Epithelial cell of esophagus (primary cell): ENCODE data around the gene ABTB2.
"Not testable (repeated sequence)": the region's sequence is repeated elsewhere in the genome, so short reads cannot be mapped to it uniquely, and the experiment has no call there.

Source experiments
- DNase-seq: peaks from one replicate; pipeline ENCODE4 v3.0.0; 2010; ENCODE audit warnings: low read depth
- H3K4me3 ChIP-seq: 2 replicates; pipeline ENCODE4 v1.5.1; 2011; ENCODE audit warnings: mild to moderate bottlenecking, low read length, control low read depth
- TF ChIP-seq, protein P1 (sequence below): IDR thresholded peaks from 2 replicates; pipeline ENCODE4 v1.5.1; 2011; ENCODE audit warnings: low read depth, mild to moderate bottlenecking, low read length, control low read depth, inconsistent platforms; ENCODE audit not compliant: insufficient read depth; ENCODE audit errors: missing control alignments

ABTB2 gene

DNA sequence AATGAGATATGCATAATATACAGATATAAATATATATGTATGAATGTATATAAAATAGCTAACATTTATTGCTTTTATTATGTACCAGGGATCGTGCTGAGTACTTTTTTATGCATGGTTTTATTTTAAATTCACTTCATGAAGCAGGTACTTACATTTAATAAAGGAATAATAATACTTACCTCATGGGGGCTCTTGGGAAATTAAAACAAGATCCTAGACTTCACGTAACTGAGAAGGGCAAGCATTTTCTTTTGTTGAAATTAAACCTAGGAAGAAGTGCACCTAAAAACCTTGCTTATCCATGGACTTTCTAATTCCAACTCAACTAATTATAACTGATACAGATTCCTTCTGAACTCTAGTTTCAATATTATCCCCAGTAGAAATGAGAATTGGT is 40.0 kb upstream of the ABTB2 start:
- no peak for DNase-seq
- TF ChIP-seq, protein P1, sequence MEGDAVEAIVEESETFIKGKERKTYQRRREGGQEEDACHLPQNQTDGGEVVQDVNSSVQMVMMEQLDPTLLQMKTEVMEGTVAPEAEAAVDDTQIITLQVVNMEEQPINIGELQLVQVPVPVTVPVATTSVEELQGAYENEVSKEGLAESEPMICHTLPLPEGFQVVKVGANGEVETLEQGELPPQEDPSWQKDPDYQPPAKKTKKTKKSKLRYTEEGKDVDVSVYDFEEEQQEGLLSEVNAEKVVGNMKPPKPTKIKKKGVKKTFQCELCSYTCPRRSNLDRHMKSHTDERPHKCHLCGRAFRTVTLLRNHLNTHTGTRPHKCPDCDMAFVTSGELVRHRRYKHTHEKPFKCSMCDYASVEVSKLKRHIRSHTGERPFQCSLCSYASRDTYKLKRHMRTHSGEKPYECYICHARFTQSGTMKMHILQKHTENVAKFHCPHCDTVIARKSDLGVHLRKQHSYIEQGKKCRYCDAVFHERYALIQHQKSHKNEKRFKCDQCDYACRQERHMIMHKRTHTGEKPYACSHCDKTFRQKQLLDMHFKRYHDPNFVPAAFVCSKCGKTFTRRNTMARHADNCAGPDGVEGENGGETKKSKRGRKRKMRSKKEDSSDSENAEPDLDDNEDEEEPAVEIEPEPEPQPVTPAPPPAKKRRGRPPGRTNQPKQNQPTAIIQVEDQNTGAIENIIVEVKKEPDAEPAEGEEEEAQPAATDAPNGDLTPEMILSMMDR: no peak
- no peak overlapping the region for H3K4me3 ChIP-seq

DNA sequence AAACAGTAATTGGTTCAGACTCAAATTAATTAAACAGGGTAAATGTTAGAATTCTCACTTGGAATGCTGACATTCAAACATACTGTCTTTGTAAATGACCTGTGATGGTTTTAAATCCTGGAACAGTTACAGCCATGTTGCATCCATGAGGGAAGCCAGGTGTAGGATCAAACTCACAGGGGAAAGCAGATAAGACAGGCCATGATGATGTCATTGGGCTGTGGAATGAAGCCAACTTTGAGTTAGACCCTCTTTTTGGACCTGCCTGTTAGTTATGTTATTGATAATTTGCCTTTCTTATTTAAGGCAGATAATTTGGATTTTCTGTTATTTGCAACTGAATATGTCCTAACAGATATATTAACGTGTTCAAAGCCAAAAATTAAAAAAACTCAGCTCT is 39.3 kb upstream of the ABTB2 start:
- H3K4me3 ChIP-seq: no peak overlapping the region
- no peak for DNase-seq
- TF ChIP-seq, protein P1: no peak

GRCh38 chr11:34395916-34396550 is 38.2 kb upstream of the ABTB2 start:
- TF ChIP-seq, protein P1: no peak
- no peak overlapping the region for H3K4me3 ChIP-seq
- DNase-seq: peak; percentile 95

DNA sequence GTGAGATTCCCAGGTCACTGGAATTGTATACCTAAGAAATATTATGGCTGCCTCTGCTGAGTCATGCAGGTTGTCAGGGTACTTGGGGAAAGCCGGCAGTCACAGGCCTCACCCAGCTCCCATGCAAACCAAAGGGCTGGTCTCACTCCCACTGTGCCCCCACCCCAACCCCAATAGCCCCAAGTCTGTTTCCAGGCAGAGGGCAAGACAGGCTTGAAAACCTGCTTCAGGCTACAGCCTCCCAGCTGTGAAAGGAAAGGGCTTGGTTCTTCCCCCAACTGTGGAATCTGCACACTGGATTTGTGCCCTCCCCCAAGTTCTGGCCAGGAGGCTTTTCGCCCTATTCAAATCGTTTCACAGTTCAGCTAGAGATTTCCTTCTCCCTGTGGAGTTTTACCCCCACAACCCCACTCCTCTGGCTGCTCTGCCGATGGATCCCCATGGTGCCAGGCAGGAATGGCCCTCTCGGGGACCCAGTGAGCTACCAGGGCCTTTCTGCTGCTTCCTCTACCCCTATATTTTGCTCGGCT is 37.0 kb upstream of the ABTB2 start:
- TF ChIP-seq, protein P1: no peak

GRCh38 chr11:34387653-34388052 is 29.8 kb upstream of the ABTB2 start:
- TF ChIP-seq, protein P1: no peak
- no peak for DNase-seq
- no peak overlapping the region for H3K4me3 ChIP-seq

More for the DNA sequence above, 37.0 kb upstream of the ABTB2 start:
- peak; percentile 29 for DNase-seq
- H3K4me3 ChIP-seq: no peak overlapping the region

DNA sequence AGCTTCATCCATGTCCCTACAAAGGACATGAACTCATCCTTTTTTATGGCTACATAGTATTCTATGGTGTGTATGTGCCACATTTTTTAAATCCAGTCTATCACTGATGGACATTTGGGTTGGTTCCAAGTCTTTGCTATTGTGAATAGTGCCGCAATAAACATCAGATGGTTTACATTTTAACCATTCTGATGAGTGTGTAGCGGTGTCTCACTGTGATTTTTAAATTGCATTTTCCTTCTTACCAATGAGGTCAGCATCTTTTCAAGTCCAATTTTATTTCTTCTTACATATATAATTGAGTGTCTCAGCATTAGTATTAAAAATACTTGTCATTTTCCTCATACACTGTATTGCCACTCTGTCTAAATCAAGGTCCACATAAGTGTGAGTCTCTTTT is 28.5 kb upstream of the ABTB2 start:
- not testable (repeated sequence) for DNase-seq, H3K4me3 ChIP-seq

- no peak for DNase-seq
- TF ChIP-seq, protein P1: no peak
- no peak overlapping the region for H3K4me3 ChIP-seq
Observed at GRCh38 chr11:34382532-34383276, 24.9 kb upstream of the ABTB2 start.
